Mesenteric fat pad (tissue), 1 donor: ENCODE measurements around the gene CACTIN. TPM values are rescaled to one million over a fixed set of nuclear protein-coding genes. Genes with fewer than 3 reads are reported as not detected.
"Not testable (repeated sequence)": the region's sequence is repeated elsewhere in the genome, so short reads cannot be mapped to it uniquely, and the experiment has no call there.

Source experiments
- DNase-seq: peaks from one replicate; pipeline ENCODE4 v3.0.0-alpha.2; 2020; ENCODE audit warnings: low spot score
- total RNA-seq: library from RNA; stranded (reverse); fragmentation: NEBNext Ultra II Directional; extraction: Animal tissue kit (Norgen Biotek cat#: 25700); gene quantifications from one replicate; pipeline ENCODE4 v1.2.1, GENCODE V29; 2021
- donor health status: DM: yes; HTN: yes; CAD: no.

CACTIN gene
- total RNA-seq, 1 donor from 2014 or later = 18.9 TPM

- DNase-seq = no peak
Measured at GRCh38 chr19:3632098-3632497, 5.5 kb upstream of the CACTIN start.

- no peak for DNase-seq
Measured at GRCh38 chr19:3631053-3631861, 4.7 kb upstream of the CACTIN start.

GRCh38 chr19:3628766-3629165 lies 2.2 kb upstream of the CACTIN start:
- DNase-seq = not testable (repeated sequence)

- no peak for DNase-seq
Measured at GRCh38 chr19:3627351-3627723, 747 bp upstream of the CACTIN start.

- DNase-seq = no peak
Measured at GRCh38 chr19:3625996-3626472, 556 bp downstream of the CACTIN start.

- DNase-seq = no peak
Measured at GRCh38 chr19:3623716-3624115, 2.9 kb downstream of the CACTIN start.

GRCh38 chr19:3622224-3622623 lies 4.4 kb downstream of the CACTIN start:
- no peak for DNase-seq

- no peak for DNase-seq
Measured at GRCh38 chr19:3621689-3622088, 4.9 kb downstream of the CACTIN start.

GRCh38 chr19:3620817-3621547 lies 5.6 kb downstream of the CACTIN start:
- DNase-seq = no peak

GRCh38 chr19:3620145-3620816 lies 6.3 kb downstream of the CACTIN start:
- DNase-seq = no peak

- DNase-seq = no peak
Measured at GRCh38 chr19:3619631-3620012, 7.0 kb downstream of the CACTIN start.

- DNase-seq = no peak
Measured at GRCh38 chr19:3618811-3619630, 7.6 kb downstream of the CACTIN start.

GRCh38 chr19:3618144-3618810 lies 8.3 kb downstream of the CACTIN start:
- DNase-seq = no peak

GRCh38 chr19:3617463-3617862 lies 9.1 kb downstream of the CACTIN start:
- no peak for DNase-seq

GRCh38 chr19:3615524-3616135 lies 11.0 kb downstream of the CACTIN start:
- no peak for DNase-seq

GRCh38 chr19:3614858-3615505 lies 11.6 kb downstream of the CACTIN start:
- no peak for DNase-seq

- no peak for DNase-seq
Measured at GRCh38 chr19:3613818-3614661, 12.6 kb downstream of the CACTIN start.

- DNase-seq = no peak
Measured at GRCh38 chr19:3612901-3613741, 13.5 kb downstream of the CACTIN start.
